ENCODE data around the gene DBF4B. TPM values are rescaled to one million over a fixed set of nuclear protein-coding genes. Genes with fewer than 3 reads are reported as not detected.

Gene DBF4B
- total RNA-seq, 1 donor from 2014 or later, result 6.6 TPM

- DNase-seq (ENCODE audit: extremely low read depth, low read depth, low spot score), result no peak
Observed at GRCh38 chr17:44795421-44795820, 87.0 kb downstream of the DBF4B start.

GRCh38 chr17:44795928-44796327 lies 87.5 kb downstream of the DBF4B start:
- no peak for DNase-seq (ENCODE audit: extremely low read depth, low read depth, low spot score)

- no peak for DNase-seq (ENCODE audit: extremely low read depth, low read depth, low spot score)
Observed at GRCh38 chr17:44796731-44797130, 88.3 kb downstream of the DBF4B start.

GRCh38 chr17:44797802-44798201 lies 89.3 kb downstream of the DBF4B start:
- DNase-seq (ENCODE audit: extremely low read depth, low read depth, low spot score), result no peak

- no peak for DNase-seq (ENCODE audit: extremely low read depth, low read depth, low spot score)
Observed at GRCh38 chr17:44798356-44798755, 89.9 kb downstream of the DBF4B start.

Other genes starting within 250 kb of the DBF4B start
- gene GPATCH8, start 205.3 kb upstream of the DBF4B start, total RNA-seq, result 20.6 and 26.4 TPM in 2 replicates
- gene FZD2, start 151.2 kb upstream of the DBF4B start, total RNA-seq, result 2.8 and 4.5 TPM in 2 replicates
- gene MEIOC, start 52.2 kb upstream of the DBF4B start, total RNA-seq, result 0.35 TPM in 1 of 2 replicates, not detected in the other
- 15.5 and 20.3 TPM in 2 replicates for gene CCDC43, start 18.9 kb upstream of the DBF4B start, total RNA-seq
- 0.23 and 2.5 TPM in 2 replicates for gene ADAM11, start 50.3 kb downstream of the DBF4B start, total RNA-seq
- gene GJC1, start 121.6 kb downstream of the DBF4B start, total RNA-seq, result 20.8 and 22.7 TPM in 2 replicates
- gene HIGD1B, start 139.2 kb downstream of the DBF4B start, total RNA-seq, result not detected in 2 replicates
- gene EFTUD2, start 190.8 kb downstream of the DBF4B start, total RNA-seq, result 71.1 and 98.6 TPM in 2 replicates
- gene GFAP, start 206.8 kb downstream of the DBF4B start, total RNA-seq, result not detected in 2 replicates
- 4.7 and 6.8 TPM in 2 replicates for gene KIF18B, start 239.1 kb downstream of the DBF4B start, total RNA-seq

Data from glomerular endothelial cell (primary cell).